Measurements from ENCODE around the gene PRSS53. TPM values are rescaled to one million over a fixed set of nuclear protein-coding genes. Genes with fewer than 3 reads are reported as not detected.

The PRSS53 gene
- 3.1 and 3.8 TPM in 2 replicates for total RNA-seq

DNA sequence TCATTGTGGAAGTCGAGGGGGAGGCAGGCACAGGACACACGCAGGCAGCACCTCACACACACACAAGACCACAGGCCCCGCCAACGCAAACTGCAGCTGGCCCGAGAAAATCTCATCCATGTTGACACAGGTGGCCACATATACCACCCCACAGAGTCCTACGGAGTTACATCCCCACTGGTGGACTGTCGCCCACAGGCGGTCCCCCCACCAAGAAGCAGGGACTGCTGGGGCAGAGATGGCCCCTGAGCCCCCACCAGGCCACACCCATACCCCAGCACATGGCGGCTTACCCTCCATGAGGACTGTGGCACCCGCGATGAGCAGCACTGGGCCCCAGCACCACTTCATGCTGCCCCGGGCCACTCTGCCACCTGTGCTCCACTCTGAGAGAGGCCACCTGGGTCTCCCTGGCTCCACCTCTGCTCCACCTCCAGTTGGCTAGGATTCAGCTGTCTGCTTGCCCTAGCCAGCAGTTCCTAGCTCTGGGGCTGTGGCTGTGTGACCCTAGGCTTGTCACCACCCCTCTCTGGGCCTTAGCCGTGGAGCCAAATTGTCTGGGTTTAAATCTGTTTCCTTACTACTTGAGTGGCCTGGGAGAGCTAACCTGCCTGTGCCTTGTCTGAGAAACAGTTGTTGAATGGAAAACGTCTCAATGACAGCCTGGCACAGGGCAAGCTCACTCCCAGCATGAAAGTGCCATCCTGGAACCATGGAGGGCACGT is at the start of gene PRSS53:
PRSS53 (minus strand) TSS at position 485 of the 725 bp plus-strand sequence; CDS start at position 351, 134 bp downstream.

DNA sequence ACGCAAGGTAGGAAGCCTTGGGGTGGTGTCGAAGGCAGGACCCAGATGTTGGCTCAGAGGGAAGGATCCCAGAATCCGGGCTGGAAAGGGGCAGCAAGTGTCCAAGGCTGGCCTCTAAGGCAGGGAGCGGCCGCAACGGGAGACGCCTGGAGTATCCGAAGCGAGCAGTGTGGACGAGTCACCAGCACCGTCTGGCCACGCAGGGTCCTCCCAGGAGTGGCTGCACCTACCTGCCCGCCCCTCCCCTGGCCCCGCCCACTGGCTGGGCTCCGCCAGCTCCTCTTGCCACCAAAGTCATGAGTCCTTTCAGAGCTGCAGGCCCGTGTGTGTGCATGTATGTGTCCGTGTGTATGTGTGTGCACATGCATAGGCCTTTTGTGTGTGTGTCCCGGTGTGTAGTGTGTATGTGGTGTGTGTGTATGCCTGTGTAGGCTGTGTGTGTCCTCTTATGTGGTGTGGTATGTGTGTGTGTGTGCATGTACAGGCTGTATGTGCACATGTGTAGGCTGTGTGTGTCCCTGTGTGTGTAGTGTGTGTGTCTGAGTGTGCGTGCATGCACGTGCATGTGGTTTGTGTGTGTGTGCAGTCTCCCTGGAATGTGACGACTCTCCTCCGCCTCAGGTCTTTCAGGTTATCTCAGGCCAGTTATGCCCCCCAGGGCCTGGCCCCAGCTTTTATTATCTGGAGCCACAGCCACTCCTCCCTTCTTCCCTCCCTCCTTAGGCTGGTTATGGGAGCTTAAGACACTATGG is 47.0 kb upstream of the PRSS53 start, which contains the start of gene PRSS8:
PRSS8 (minus strand) TSS at position 193 of the 752 bp plus-strand sequence. CDS start 229 bp downstream, outside the sequence.

GRCh38 chr16:31117384-31118222 is 28.9 kb upstream of the PRSS53 start, which contains the start of gene KAT8:
Gene KAT8 (plus strand): TSS chr16:31117664. CDS start chr16:31117682, 18 bp downstream.

DNA sequence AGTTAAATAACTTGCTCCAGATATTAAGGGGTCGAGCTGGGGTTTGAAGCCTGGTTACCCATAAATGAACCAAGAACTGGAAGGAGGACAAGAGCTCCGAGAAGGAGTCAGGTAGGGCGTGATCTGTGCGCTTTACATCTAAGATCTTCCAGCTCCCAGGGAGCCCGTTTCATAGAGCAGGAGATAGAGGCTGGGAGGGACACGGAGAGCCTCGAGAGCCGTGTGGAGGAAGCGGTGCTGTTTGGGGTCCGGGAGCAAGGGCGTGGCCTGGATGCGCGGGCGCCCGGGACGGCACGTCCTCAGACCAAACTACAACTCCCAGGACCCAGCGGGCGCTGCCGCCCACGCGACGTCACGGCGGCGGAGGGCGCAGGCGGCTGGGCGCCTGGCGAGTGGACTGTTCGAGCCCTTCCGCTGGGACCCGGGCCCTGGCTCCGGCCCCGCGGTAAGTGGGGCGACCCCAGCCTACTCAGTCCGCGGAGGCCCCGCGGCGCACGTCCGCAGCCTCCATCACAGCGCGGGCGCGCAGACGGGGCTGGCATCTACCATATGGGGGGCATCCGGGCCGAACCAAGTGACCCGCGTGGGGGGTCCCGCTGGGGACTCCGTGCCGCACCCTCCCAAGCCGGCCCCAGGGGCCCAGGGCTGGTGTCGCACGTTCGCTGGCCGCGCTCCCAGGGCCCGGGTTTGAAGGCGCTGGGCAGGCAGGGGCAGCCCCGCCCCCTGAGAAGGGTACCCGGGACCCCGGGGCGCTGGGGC is 19.5 kb upstream of the PRSS53 start, which contains the start of gene BCKDK:
BCKDK (plus strand) TSS at position 352 of the 759 bp plus-strand sequence. CDS start 838 bp downstream, outside the sequence.

DNA sequence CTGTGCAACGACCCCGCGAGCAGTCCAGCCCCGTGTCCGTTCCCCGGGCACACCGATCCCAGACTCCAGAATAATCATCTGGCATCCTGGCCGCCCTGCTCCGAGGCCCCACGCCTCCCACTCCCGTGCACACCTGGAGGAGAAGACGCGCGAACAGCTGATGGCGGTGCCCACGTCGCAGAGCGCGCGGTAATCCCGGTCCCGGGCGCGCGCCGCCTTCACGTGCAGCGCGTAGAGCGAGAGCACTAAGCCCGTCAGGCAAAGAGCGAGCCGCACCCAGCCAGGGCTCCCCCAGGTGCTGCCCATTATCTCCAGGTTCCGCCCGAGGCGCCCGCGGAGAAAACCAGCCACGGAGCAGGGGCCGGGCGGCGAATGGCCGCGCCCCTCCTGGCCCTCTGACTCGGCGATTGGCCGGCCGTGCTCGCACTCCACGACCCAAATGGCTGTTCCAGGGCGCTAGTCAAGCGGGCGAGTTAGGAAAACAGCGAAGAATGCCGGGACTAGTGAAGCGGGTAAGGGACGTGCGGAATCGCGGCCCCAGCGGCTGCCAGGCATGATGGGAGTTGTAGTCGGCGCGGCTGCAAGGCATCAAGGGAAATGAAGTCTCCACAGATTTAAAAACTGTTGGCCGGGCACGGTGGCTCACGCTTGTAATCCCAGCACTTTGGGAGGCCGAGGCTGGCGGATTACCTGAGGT is 5.8 kb upstream of the PRSS53 start, which contains the start of gene VKORC1:
VKORC1 (minus strand) TSS at position 374 of the 697 bp plus-strand sequence; CDS start at position 306, 68 bp downstream.

DNA sequence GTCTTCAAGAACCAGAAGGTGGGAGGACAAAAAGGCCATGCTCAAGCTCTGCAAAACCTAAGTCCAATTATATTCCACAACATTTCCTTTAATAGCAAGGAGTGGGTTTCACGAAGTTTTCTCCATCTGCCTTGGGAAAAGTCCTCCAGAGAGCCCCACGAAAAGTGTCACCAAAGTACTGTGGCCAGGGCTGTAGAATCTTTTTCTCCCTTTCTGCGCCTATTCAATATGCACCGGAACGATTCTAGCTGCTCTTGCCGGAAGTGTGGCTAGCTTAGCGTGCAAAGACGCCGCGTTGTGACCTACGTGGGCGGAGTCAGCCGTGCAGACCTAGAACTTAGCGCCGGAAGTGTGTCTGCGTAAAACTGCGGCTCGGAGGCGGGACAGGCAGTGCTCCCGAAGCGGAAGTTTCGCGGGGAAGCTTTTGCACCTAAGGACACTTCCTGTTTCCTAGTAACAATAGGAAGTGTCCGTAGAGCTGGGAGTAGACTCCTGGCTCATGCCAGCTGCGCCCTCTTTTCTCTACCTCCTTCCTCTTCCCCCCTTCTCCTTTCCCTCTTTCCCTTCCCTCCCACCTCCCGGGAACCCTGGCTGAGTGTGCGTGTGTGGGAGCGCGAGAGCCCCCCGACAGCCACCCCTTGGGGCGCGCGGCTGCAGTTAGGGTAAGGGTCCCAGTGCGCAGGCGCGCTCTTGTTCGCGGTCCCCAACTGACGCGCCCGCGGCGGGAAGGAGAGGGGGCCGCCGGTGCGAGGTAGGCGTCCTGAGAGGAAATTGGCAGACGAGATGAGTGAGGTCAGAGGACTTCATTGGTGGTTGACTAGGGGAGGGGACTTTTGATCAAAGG is 14.6 kb downstream of the PRSS53 start, which contains the start of the genes ZNF646 and ZNF668:
ZNF646 (plus strand) TSS at position 453 of the 844 bp plus-strand sequence. CDS start 1,903 bp downstream, outside the sequence.
ZNF668 (minus strand) TSS at position 271 of the 844 bp plus-strand sequence. CDS start 9,781 bp downstream, outside the sequence.

Other genes with a start within 250 kb of the PRSS53 start
- gene BCL7C, start 194.9 kb downstream of the PRSS53 start, total RNA-seq = 42.0 and 53.0 TPM in 2 replicates
- gene CTF1, start 192.3 kb downstream of the PRSS53 start, total RNA-seq = 4.9 and 7.5 TPM in 2 replicates
- 28.7 and 33.4 TPM in 2 replicates for gene FBXL19, start 165.4 kb downstream of the PRSS53 start, total RNA-seq
- gene ORAI3, start 139.9 kb downstream of the PRSS53 start, total RNA-seq = 49.3 and 69.9 TPM in 2 replicates
- 4.7 and 5.0 TPM in 2 replicates for gene SETD1A, start 131.2 kb downstream of the PRSS53 start, total RNA-seq
- 13.7 and 16.5 TPM in 2 replicates for gene HSD3B7, start 103.7 kb downstream of the PRSS53 start, total RNA-seq
- 1.5 and 2.0 TPM in 2 replicates for gene STX1B, start 78.3 kb downstream of the PRSS53 start, total RNA-seq
- 26.8 and 35.3 TPM in 2 replicates for gene STX4, start 55.4 kb downstream of the PRSS53 start, total RNA-seq
- 21.2 and 37.3 TPM in 2 replicates for gene ZNF668, start 14.7 kb downstream of the PRSS53 start, total RNA-seq
- gene ZNF646, start 14.5 kb downstream of the PRSS53 start, total RNA-seq = 20.3 and 26.3 TPM in 2 replicates
- gene VKORC1, start 5.9 kb upstream of the PRSS53 start, total RNA-seq = 60.9 and 83.2 TPM in 2 replicates
- gene BCKDK, start 19.4 kb upstream of the PRSS53 start, total RNA-seq = 40.8 and 43.4 TPM in 2 replicates
- gene KAT8, start 28.7 kb upstream of the PRSS53 start, total RNA-seq = 28.3 and 31.0 TPM in 2 replicates
- gene PRSS8, start 46.8 kb upstream of the PRSS53 start, total RNA-seq = 66.0 and 67.9 TPM in 2 replicates
- 2.5 and 4.3 TPM in 2 replicates for gene PRSS36, start 61.1 kb upstream of the PRSS53 start, total RNA-seq
- gene FUS, start 91.2 kb upstream of the PRSS53 start, total RNA-seq = 48.7 and 60.4 TPM in 2 replicates
- 51.5 and 95.4 TPM in 2 replicates for gene PYCARD, start 113.8 kb upstream of the PRSS53 start, total RNA-seq
- gene TRIM72, start 125.2 kb upstream of the PRSS53 start, total RNA-seq = not detected in 2 replicates
- gene PYDC1, start 128.2 kb upstream of the PRSS53 start, total RNA-seq = not detected in 2 replicates
- under 0.01 TPM in 1 of 2 replicates, not detected in the other for gene ITGAM, start 171.0 kb upstream of the PRSS53 start, total RNA-seq

Measured in placental epithelial cell (primary cell).